Activated CD8-positive, alpha-beta memory T cell treated with anti-CD3 and anti-CD28 coated beads for 24 hours (primary cell): ENCODE data around the gene RAB11B.
A peak's percentile ranks its signal among the peaks of the same experiment; 100 is the strongest.
"Not testable (repeated sequence)": the region's sequence is repeated elsewhere in the genome, so short reads cannot be mapped to it uniquely, and the experiment has no call there.

ENCODE experiments used
- DNase-seq: peaks from one replicate; pipeline ENCODE4 v3.0.0-alpha.2; 2020

Gene RAB11B

DNA sequence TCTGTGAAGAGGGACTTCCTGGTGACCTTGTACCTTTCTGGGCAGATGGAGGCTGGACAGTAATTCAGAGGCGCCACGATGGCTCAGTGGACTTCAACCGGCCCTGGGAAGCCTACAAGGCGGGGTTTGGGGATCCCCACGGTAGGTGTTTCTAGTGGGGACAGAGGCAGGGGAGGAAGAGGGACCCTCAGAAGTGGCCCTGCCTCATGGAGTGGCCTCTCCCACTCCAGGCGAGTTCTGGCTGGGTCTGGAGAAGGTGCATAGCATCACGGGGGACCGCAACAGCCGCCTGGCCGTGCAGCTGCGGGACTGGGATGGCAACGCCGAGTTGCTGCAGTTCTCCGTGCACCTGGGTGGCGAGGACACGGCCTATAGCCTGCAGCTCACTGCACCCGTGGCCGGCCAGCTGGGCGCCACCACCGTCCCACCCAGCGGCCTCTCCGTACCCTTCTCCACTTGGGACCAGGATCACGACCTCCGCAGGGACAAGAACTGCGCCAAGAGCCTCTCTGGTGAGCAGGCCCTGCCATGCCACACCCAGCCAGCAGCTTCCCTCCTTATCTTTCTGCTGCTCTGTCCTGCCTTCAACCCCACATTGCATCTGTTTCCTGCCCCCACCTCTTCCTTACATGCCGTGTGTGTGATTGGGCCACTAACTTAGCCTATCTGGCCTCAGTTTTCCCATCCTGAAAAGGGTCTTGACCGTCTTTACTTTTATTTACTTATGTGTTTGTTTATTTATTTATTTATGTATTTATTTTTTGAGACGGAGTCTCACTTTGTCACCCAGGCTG is 19.0 kb upstream of the RAB11B start:
- no peak for DNase-seq

DNA sequence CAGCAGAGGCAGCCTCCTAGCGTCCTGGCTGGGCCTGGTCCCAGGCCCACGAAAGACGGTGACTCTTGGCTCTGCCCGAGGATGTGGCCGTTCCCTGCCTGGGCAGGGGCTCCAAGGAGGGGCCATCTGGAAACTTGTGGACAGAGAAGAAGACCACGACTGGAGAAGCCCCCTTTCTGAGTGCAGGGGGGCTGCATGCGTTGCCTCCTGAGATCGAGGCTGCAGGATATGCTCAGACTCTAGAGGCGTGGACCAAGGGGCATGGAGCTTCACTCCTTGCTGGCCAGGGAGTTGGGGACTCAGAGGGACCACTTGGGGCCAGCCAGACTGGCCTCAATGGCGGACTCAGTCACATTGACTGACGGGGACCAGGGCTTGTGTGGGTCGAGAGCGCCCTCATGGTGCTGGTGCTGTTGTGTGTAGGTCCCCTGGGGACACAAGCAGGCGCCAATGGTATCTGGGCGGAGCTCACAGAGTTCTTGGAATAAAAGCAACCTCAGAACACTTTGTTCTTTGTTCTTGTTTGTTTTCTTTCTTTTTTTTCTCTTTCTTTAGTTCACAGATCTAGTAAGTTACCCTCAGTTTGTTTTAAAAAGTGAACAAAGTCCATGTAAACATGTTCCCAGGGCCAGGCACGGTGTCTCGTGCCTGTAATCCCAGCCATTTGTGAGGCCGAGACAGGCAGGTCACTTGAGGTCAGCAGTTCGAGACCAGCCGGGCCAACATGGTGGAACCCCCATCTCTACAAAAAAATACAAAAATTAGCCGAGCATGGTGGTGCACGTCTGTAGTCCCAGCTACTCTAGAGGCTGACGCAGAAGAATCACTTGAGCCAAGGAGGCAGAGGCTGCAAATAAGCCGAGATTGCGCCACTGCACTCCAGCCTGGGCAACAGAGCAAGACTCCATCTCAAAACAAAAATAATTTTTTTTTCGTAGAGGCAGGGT is 16.0 kb upstream of the RAB11B start:
- no peak for DNase-seq

GRCh38 chr19:8375766-8376165 is 14.4 kb upstream of the RAB11B start:
- not testable (repeated sequence) for DNase-seq

GRCh38 chr19:8376373-8376974 is 13.7 kb upstream of the RAB11B start:
- DNase-seq: not testable (repeated sequence)

GRCh38 chr19:8377598-8377997 is 12.6 kb upstream of the RAB11B start:
- DNase-seq: no peak

GRCh38 chr19:8379156-8379891 is 10.8 kb upstream of the RAB11B start:
- DNase-seq: not testable (repeated sequence)

GRCh38 chr19:8384569-8384968 is 5.6 kb upstream of the RAB11B start:
- DNase-seq: not testable (repeated sequence)

DNA sequence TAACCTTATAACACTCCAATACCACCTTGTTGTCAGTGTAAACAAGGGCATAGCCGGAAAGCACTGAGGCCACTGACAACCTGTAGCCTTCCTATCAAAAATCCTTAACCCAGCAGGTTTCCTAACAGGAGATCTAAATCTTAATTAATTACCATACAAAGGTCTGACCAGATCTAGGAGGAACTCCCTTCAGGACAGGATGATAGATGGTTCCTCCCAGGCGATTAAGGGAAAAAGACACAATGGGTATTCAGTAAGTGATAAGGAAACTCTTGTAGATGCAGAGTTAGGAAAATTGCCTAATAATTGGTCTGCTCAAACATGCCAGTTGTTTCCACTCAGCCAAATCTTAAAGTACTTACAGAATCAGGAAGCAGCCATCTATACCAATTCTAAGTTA is 5.1 kb upstream of the RAB11B start:
- not testable (repeated sequence) for DNase-seq

GRCh38 chr19:8385566-8385965 is 4.6 kb upstream of the RAB11B start:
- DNase-seq: not testable (repeated sequence)

DNA sequence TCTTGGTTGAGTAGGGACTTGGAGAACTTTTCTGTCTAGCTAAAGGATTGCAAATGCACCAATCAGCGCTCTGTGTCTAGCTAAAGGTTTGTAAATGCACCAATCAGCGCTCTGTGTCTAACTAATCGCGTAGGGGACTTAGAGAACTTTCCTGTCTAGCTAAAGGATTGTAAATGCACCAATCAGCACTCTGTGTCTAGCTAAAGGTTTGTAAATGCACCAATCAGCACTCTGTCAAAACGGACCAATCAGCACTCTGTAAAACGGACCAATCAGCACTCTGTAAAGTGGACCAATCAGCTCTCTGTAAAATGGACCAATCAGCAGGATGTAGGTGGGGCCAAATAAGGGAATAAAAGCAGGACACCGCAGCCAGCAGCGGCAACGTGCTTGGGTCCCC is 3.7 kb upstream of the RAB11B start:
- DNase-seq: not testable (repeated sequence)

GRCh38 chr19:8386990-8387389 is 3.2 kb upstream of the RAB11B start:
- no peak for DNase-seq

DNA sequence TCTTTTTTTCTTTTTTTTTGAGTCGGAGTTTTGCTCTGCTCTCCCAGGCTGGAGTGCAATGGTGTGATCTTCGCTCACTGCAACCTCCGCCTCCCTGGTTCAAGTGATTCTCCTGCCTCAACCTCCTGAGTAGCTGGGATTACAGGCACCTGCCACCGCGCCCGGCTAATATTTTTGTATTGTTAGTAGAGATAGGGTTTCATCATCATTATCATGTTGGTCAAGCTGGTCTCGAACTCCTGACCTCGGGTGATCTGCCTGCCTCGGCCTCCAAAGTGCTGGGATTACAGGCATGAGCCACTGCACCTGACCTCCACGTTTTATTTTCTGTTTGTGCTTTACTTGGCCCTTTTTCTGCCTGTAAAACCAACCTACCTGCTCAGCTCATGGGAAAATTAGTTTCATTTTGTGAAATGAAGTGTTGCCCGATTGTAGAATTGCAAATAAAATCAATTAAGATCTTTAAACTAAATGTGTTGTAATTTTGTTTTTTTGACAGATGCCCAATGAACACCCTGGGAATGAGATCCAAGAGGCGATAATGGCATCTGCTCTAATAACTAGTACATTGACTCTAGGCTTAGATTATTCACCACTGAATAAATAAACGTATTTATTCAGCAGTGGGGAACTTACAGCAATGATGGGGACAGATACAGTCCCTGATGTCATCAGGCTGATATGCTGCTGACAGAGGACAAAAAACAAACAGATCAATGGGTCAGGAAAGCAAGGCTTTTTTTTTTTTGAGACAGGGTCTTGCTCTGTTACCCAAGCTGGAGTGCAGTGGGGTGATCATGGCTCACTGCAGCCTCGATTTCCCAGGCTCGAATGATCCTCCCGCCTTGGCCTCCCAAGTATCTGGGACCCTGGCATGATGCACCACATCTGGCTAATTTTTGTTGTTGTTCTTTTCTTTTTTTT is 2.2 kb upstream of the RAB11B start:
- DNase-seq: no peak

- no peak for DNase-seq
Observed at GRCh38 chr19:8388612-8388958, 1.6 kb upstream of the RAB11B start.

GRCh38 chr19:8390617-8390981 is 439 bp downstream of the RAB11B start:
- DNase-seq: peak; percentile 96

GRCh38 chr19:8391198-8392016 is 1.2 kb downstream of the RAB11B start:
- DNase-seq: no peak

DNA sequence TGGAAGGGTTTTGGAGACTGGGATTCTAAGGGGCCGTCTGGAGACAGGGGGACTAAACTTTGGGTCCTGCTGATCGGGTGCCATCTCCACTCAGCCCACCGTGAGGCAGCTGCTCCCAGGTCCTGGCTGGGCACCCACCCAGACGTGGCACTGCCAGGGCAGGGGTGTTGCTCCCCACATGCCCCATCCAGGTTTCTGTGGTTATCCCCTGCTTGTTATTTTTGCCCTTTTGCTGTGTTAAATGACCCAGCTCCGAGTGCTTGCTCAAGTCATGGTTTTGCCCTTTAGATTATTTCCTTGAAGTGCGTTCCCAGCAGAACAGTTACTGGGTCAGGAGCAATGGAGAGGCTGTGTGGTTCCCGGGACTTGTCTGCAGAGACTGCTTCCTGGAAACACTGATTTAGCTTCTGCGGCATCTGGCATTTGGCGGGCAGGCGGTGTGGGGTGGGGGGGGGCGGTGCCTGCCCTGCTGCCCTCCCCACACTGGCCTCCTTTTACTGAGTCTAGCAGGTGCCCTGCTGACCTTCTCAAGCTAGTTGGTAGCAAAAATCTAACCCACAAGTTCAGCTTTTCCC is 1.9 kb downstream of the RAB11B start:
- no peak for DNase-seq

- no peak for DNase-seq
Observed at GRCh38 chr19:8393192-8393870, 3.2 kb downstream of the RAB11B start.

- no peak for DNase-seq
Observed at GRCh38 chr19:8393871-8394250, 3.7 kb downstream of the RAB11B start.

DNA sequence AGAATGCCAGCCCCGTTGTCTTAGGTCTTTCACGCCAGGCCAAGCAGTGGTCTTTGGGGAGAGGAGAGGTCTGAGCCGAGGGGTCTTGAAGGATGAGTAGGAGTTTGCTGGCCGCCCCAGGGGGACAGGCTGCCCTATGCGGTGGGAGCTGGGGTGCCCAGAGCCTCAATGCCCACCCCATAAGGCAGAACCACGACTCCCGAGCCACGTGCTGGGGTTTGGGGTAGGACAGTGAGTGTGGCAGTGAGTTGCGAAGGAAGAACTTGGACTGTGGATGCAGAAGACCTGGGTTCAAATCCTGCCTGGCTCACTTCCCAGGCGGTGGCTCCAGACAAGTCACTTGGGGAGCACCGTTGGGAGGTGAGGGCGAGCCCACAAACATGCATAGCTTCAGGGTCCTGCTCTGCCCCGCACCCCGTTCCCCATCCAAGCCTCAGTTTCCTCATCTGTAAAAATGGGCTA is 5.5 kb downstream of the RAB11B start:
- no peak for DNase-seq

DNA sequence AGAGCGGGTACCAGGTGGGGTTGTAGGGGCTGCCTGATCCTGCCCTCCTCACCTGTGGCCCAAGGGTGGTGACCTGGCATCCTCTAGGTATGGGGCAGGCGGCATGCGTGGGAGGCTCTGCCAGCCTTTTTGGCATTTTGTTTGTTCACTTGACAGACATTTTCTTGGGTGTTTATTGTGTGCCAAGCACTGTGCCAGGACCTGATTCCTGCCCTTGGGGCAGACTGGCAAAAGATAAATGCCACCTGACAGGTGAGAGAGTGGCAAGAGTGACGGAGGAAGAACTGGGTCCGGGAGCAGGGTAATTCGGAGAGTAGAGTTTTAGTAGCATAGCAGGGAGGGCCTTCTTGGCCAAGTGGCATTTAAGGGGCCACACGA is 6.0 kb downstream of the RAB11B start:
- no peak for DNase-seq
